HL-60 (cell line): ENCODE results near the gene GNAT1.

Source experiments
- DNase-seq, 2 experiments: peaks; one replicate each; pipeline ENCODE4 v3.0.0-alpha.2; 2010 to 2020; ENCODE audit warnings: low read depth in 1 of 2, low spot score in 1 of 2
- H3K27ac ChIP-seq: fragments of 250-450 bp; sonication (Bioruptor Pico); replicated peaks from 2 replicates; pipeline ENCODE4 v1.5.1; 2020; ENCODE audit warnings: mild to moderate bottlenecking, moderate library complexity
- H3K27me3 ChIP-seq: fragments of 250-450 bp; sonication (Bioruptor Pico); 2 replicates; pipeline ENCODE4 v1.5.1; 2021; ENCODE audit warnings: mild to moderate bottlenecking, moderate library complexity; ENCODE audit not compliant: insufficient read depth, poor library complexity, severe bottlenecking
- H3K4me3 ChIP-seq: replicated peaks from 2 replicates; pipeline ENCODE4 v1.5.1; 2011; ENCODE audit warnings: mild to moderate bottlenecking, control low read depth, low read length; ENCODE audit not compliant: insufficient read depth
- CTCF ChIP-seq: IDR thresholded peaks from one replicate; pipeline ENCODE4 v1.5.1; 2011; ENCODE audit warnings: low read length, control low read depth, inconsistent platforms; ENCODE audit not compliant: insufficient read depth
- GABPA ChIP-seq: IDR thresholded peaks from 2 replicates; pipeline ENCODE4 v1.6.1; 2012; ENCODE audit warnings: low read depth
- POLR2AphosphoS5 ChIP-seq: IDR thresholded peaks from 2 replicates; pipeline ENCODE4 v1.6.1; 2012; ENCODE audit warnings: low read depth
- SPI1 ChIP-seq: IDR thresholded peaks from 2 replicates; pipeline ENCODE4 v1.6.1; 2012; ENCODE audit warnings: low read depth, mild to moderate bottlenecking, borderline replicate concordance
- TF ChIP-seq, protein P1 (sequence below): IDR thresholded peaks from 2 replicates; pipeline ENCODE4 v1.6.1; 2012; ENCODE audit warnings: low read depth; ENCODE audit not compliant: insufficient replicate concordance

The GNAT1 gene

GRCh38 chr3:50164984-50165909, 26.2 kb upstream of the GNAT1 start:
- H3K4me3 ChIP-seq = no peak overlapping the region
- H3K27ac ChIP-seq = no peak overlapping the region
- H3K27me3 ChIP-seq = peaks cover 3% of the 10 kb centered on the region
- DNase-seq = no peak
- TF ChIP-seq POLR2AphosphoS5 (no peak), SPI1 (no peak), CTCF (no peak), GABPA (no peak)
- TF ChIP-seq, protein P1, sequence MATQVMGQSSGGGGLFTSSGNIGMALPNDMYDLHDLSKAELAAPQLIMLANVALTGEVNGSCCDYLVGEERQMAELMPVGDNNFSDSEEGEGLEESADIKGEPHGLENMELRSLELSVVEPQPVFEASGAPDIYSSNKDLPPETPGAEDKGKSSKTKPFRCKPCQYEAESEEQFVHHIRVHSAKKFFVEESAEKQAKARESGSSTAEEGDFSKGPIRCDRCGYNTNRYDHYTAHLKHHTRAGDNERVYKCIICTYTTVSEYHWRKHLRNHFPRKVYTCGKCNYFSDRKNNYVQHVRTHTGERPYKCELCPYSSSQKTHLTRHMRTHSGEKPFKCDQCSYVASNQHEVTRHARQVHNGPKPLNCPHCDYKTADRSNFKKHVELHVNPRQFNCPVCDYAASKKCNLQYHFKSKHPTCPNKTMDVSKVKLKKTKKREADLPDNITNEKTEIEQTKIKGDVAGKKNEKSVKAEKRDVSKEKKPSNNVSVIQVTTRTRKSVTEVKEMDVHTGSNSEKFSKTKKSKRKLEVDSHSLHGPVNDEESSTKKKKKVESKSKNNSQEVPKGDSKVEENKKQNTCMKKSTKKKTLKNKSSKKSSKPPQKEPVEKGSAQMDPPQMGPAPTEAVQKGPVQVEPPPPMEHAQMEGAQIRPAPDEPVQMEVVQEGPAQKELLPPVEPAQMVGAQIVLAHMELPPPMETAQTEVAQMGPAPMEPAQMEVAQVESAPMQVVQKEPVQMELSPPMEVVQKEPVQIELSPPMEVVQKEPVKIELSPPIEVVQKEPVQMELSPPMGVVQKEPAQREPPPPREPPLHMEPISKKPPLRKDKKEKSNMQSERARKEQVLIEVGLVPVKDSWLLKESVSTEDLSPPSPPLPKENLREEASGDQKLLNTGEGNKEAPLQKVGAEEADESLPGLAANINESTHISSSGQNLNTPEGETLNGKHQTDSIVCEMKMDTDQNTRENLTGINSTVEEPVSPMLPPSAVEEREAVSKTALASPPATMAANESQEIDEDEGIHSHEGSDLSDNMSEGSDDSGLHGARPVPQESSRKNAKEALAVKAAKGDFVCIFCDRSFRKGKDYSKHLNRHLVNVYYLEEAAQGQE = no peak

DNA sequence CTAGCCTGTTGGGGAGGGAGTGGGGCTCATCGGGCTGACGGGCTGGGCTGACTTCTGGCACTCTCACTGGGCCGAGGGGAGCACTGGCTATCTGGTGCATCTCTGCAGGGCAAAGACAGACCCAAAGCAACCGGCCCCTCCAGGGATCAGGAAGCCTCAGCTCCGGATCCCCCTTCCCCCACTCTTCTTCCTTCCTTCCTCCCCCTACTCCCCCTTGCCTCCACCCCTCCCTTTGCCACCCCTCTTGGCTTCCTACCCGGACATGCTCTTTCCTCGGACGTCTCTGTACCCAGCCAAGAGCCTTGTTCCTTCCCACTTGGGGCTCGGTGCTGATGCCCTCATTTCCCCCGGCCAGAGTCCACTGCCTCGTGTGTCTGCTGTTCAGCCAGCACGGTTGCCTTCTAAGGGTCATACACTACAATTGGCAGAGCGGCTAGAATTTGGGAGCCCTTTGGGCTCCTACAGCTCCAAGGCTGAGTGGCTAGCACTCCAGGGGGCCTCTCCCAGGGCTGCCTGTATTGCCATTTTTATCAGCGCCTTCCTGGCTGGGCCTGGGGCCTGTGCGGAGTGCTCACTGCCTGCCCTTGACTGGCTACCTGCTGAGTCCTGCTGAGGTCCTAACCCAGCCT, 25.4 kb upstream of the GNAT1 start:
- TF ChIP-seq, protein P1 = no peak
- no peak for TF ChIP-seq POLR2AphosphoS5
- no peak for TF ChIP-seq CTCF
- TF ChIP-seq SPI1 = no peak
- TF ChIP-seq GABPA = no peak
- H3K27ac ChIP-seq = no peak overlapping the region
- H3K27me3 ChIP-seq = peaks cover 3% of the 10 kb centered on the region
- H3K4me3 ChIP-seq = no peak overlapping the region
- DNase-seq = no peak

DNA sequence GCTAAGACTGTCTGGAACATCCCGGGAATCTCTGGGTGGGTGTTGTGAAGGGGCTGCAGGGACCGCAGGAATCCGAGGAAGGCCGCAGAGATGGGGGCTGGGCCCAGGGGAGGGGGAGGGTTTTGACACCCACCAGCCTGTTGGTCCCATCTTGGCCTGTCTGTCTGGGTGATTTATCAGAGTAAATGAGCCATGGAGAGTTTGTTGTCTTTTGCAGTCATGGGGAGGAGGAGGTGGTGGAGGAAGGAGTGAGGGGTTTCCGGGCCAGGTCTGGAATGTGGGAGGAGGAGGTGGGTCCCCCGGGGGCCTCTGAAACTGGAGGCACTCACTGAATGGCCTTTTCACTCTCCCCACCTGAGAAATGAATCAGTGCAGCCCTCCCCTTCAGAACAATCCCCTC, 24.8 kb upstream of the GNAT1 start:
- no peak overlapping the region for H3K27ac ChIP-seq
- peaks cover 3% of the 10 kb centered on the region for H3K27me3 ChIP-seq
- no peak overlapping the region for H3K4me3 ChIP-seq
- TF ChIP-seq POLR2AphosphoS5 = no peak
- DNase-seq = no peak

GRCh38 chr3:50167069-50167840, 24.2 kb upstream of the GNAT1 start:
- peaks cover 3% of the 10 kb centered on the region for H3K27me3 ChIP-seq
- no peak overlapping the region for H3K4me3 ChIP-seq
- no peak overlapping the region for H3K27ac ChIP-seq
- DNase-seq = no peak
- TF ChIP-seq CTCF (no peak), POLR2AphosphoS5 (no peak), SPI1 (no peak), GABPA (no peak)
- TF ChIP-seq, protein P1 = no peak
